ENCODE results near the gene NEURL4. TPM values are rescaled to one million over a fixed set of nuclear protein-coding genes. Genes with fewer than 3 reads are reported as not detected.

The NEURL4 gene
- polyA plus RNA-seq, 1 of the 3 experiments (the other 2 are of a cell fraction) = 22.1 TPM

DNA sequence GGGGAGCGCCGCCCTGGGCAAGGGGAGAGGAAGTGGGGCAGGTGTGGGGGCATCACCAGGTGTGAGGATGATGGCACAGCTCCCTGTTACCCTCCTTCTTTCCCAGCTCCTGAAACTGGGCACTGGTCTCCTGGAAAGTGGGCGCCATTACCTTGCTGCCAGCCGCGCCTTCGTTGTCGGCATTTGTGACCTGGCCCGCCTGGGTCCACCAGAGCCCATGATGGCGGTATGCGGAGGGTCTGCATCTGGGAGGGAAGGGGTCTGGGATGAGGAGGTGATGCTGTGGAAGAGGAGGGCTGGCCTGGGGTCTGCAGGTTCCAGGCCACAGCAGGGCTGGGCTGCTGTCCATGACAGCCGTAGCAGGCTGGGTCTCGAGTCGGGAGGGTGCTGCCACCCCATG lies 12.7 kb upstream of the NEURL4 start:
- ChIA-PET CTCF (interaction anchor here (1.0 to 5.6 kb wide), 4 partner anchors 13 to 296 kb away, joined by 3 to 45 read pairs (median 3); partner anchors contain the start of gene TMEM95), POLR2A (no interaction called here)
- no peaks in the 10 kb centered on the region for H4K20me1 ChIP-seq (ENCODE audit: insufficient read depth)
- DNase-seq = no peak
- no peaks in the 10 kb centered on the region for H3K9me3 ChIP-seq
- peaks cover 0 to 5% of the 10 kb centered on the region in 2 experiments; a peak in 1 of 4 replicates for H3K4me1 ChIP-seq (ENCODE audit: control insufficient read depth in 1 of 2, insufficient read depth in 2 of 2, low read depth in 1 of 2, low read length in 1 of 2)
- no peaks in the 10 kb centered on the region for H3K79me2 ChIP-seq (ENCODE audit: insufficient read depth)
- H2AFZ ChIP-seq (ENCODE audit: low read depth) = no peak overlapping the region
- WGBS (ENCODE audit: low lambda C conversion rate) = 82% methylated on average over 10 of the region's 13 CpGs
- H3K9me2 ChIP-seq = no peaks in the 10 kb centered on the region
- no peak overlapping the region for H3K4me2 ChIP-seq
- H3K36me3 ChIP-seq (replicated peaks in 1 of 2; ENCODE audit: control insufficient read depth in 1 of 2, insufficient read depth in 2 of 2, low read length in 1 of 2) = no peaks in the 10 kb centered on the region
- H3K9ac ChIP-seq = no peak overlapping the region
- peaks cover 2% of the 10 kb centered on the region for H3F3A ChIP-seq (replicated peaks; ENCODE audit: insufficient read depth)
- TF ChIP-seq, protein P1, sequence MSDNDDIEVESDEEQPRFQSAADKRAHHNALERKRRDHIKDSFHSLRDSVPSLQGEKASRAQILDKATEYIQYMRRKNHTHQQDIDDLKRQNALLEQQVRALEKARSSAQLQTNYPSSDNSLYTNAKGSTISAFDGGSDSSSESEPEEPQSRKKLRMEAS (IDR thresholded peaks at IDR 0.05; ENCODE audit: low read depth) = no peak
- TF ChIP-seq EZH2phosphoT487 (IDR thresholded peaks at IDR 0.05; ENCODE audit: borderline replicate concordance, low read depth) = no peak
- no peak for TF ChIP-seq GATA2 (CRISPR knock-in tag; IDR thresholded peaks at IDR 0.05)
- TF ChIP-seq, protein P2, sequence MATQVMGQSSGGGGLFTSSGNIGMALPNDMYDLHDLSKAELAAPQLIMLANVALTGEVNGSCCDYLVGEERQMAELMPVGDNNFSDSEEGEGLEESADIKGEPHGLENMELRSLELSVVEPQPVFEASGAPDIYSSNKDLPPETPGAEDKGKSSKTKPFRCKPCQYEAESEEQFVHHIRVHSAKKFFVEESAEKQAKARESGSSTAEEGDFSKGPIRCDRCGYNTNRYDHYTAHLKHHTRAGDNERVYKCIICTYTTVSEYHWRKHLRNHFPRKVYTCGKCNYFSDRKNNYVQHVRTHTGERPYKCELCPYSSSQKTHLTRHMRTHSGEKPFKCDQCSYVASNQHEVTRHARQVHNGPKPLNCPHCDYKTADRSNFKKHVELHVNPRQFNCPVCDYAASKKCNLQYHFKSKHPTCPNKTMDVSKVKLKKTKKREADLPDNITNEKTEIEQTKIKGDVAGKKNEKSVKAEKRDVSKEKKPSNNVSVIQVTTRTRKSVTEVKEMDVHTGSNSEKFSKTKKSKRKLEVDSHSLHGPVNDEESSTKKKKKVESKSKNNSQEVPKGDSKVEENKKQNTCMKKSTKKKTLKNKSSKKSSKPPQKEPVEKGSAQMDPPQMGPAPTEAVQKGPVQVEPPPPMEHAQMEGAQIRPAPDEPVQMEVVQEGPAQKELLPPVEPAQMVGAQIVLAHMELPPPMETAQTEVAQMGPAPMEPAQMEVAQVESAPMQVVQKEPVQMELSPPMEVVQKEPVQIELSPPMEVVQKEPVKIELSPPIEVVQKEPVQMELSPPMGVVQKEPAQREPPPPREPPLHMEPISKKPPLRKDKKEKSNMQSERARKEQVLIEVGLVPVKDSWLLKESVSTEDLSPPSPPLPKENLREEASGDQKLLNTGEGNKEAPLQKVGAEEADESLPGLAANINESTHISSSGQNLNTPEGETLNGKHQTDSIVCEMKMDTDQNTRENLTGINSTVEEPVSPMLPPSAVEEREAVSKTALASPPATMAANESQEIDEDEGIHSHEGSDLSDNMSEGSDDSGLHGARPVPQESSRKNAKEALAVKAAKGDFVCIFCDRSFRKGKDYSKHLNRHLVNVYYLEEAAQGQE (IDR thresholded peaks at IDR 0.05; ENCODE audit: low read depth, low read length) = no peak
- TF ChIP-seq TCF12 (IDR thresholded peaks at IDR 0.05) = no peak
- no peak for TF ChIP-seq RFX5 (IDR thresholded peaks at IDR 0.05; ENCODE audit: low read length)
- TF ChIP-seq JUND (IDR thresholded peaks at IDR 0.05) = no peak
- no peak for TF ChIP-seq ELF1 (IDR thresholded peaks at IDR 0.05)
- TF ChIP-seq NFIC (IDR thresholded peaks at IDR 0.05; ENCODE audit: borderline replicate concordance) = no peak
- TF ChIP-seq FOXJ3 (CRISPR knock-in tag; IDR thresholded peaks at IDR 0.05) = no peak
- no peak for TF ChIP-seq TAF1 (IDR thresholded peaks at IDR 0.05; ENCODE audit: borderline replicate concordance, low read depth, low read length)
- no peak for TF ChIP-seq YY1 (IDR thresholded peaks at IDR 0.05; ENCODE audit: low read depth)
- TF ChIP-seq RAD21 (IDR thresholded peaks at IDR 0.05; ENCODE audit: low read length) = no peak
- no peak for TF ChIP-seq CHD2 (IDR thresholded peaks at IDR 0.05; ENCODE audit: low read length, partially characterized antibody)
- TF ChIP-seq NRF1 (IDR thresholded peaks at IDR 0.05; ENCODE audit: low read depth, low read length) = no peak
- no peak for TF ChIP-seq FOXM1 (IDR thresholded peaks at IDR 0.05; ENCODE audit: low read depth)
- no peak for TF ChIP-seq SMC3 (IDR thresholded peaks at IDR 0.05; ENCODE audit: low read depth, low read length)
- TF ChIP-seq EP300 (IDR thresholded peaks at IDR 0.05; ENCODE audit: borderline replicate concordance in 1 of 2, low read depth in 1 of 2, low read length in 1 of 2) = no peak
- TF ChIP-seq TEAD4 (IDR thresholded peaks at IDR 0.05; ENCODE audit: borderline replicate concordance, insufficient read depth) = no peak
- TF ChIP-seq RXRA (IDR thresholded peaks at IDR 0.05; ENCODE audit: borderline replicate concordance, low read depth) = no peak
- no peak overlapping the region for H3K4me3 ChIP-seq (ENCODE audit: low read depth in 2 of 2, low read length in 1 of 2)
- H3K27me3 ChIP-seq (ENCODE audit: insufficient read depth) = peaks cover 28% of the 10 kb centered on the region
- no peak overlapping the region for H3K27ac ChIP-seq (ENCODE audit: low read depth in 2 of 2, low read length in 1 of 2)

Measured in SK-N-SH (cell line).